Thyroid gland (tissue), 4 donors: ENCODE results near the gene DUSP11. TPM values are rescaled to one million over a fixed set of nuclear protein-coding genes. Genes with fewer than 3 reads are reported as not detected.
"Not testable (repeated sequence)": the region's sequence is repeated elsewhere in the genome, so short reads cannot be mapped to it uniquely, and the experiment has no call there.

Experiments used
- DNase-seq, 2 donors: peaks; one replicate each; pipeline ENCODE4 v3.0.0-alpha.2; 2019
- H3K27ac ChIP-seq, 3 donors: fragments of 200-600 bp; sonication (generic); 1 replicate in 2 of 3; 2 replicates in 1 of 3; pipeline ENCODE4 v1.5.1; 2016 to 2019; ENCODE audit warnings: mild to moderate bottlenecking in 1 of 3, moderate library complexity in 1 of 3
- H3K27me3 ChIP-seq: fragments of 200-600 bp; sonication (generic); one replicate; pipeline ENCODE4 v1.5.1; 2019
- H3K36me3 ChIP-seq, 2 donors: fragments of 200-600 bp; sonication (generic); one replicate each; pipeline ENCODE4 v1.5.1; 2016 to 2019
- H3K4me1 ChIP-seq, 2 donors: fragments of 200-600 bp; sonication (generic); one replicate each; pipeline ENCODE4 v1.5.1; 2017 to 2019
- H3K4me3 ChIP-seq, 3 donors: fragments of 200-600 bp; sonication (generic); replicated peaks in 1 of 3; 1 replicate in 2 of 3; 2 replicates in 1 of 3; pipeline ENCODE4 v1.5.1; 2016; ENCODE audit warnings: mild to moderate bottlenecking in 1 of 3
- H3K9me3 ChIP-seq: fragments of 200-600 bp; sonication (generic); one replicate; pipeline ENCODE4 v1.5.1; 2017
- CTCF ChIP-seq, 6 experiments: fragments of 200-600 bp in 3 of 6; fragments of 450-650 bp in 3 of 6; sonication (generic) in 3 of 6; IDR thresholded peaks; one replicate each; pipeline ENCODE4 v1.5.1; 2016 to 2019; ENCODE audit warnings: antibody characterized with exemption in 6 of 6, mild to moderate bottlenecking in 2 of 6, inconsistent platforms in 1 of 6, moderate library complexity in 1 of 6
- POLR2A ChIP-seq, 2 donors: fragments of 450-650 bp; IDR thresholded peaks; one replicate each; pipeline ENCODE4 v1.6.1; 2017; ENCODE audit warnings: antibody characterized with exemption in 2 of 2, mild to moderate bottlenecking in 2 of 2, moderate library complexity in 1 of 2
- WGBS, 2 donors: methylation state at CpG; one replicate each; pipeline ENCODE4 v1.1.5; 2017; 5-methylcytosine and 5-hydroxymethylcytosine counted together
- intact Hi-C: fragments of 100-400 bp; cut with DNase I; formaldehyde crosslinking; loops from one replicate; pipeline ENCODE4 v1.15.1; 2023
- total RNA-seq, 4 donors: library from RNA; depleted of rRNA; stranded (reverse); fragments of >200 nt; gene quantifications; one replicate each; pipeline ENCODE4 v1.2.3, GENCODE V29; 2016

Gene DUSP11
- total RNA-seq, 4 donors from 2014 or later = 22.2 to 40.0 (median 31.0) TPM

DNA sequence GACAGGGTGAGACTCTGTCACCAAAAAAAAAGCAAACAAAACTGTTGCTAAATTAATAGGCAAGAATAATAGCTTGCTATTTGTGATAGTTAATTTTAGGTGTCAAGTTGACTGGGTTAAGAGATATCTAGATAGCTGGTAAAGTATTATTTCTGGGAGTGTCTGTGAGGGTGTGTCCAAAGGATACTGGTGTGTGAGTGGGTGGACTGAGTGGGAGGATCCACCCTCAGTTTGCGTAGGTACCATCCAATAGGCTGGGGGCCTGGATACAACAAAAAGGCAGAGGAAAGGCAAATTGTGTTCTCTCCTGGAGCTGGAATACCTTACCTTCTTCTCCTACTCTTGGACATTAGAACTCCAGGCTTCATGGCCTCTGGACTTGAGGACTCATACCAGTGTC is 15.0 kb downstream of the DUSP11 start:
- Histone ChIP-seq H3K9me3 (no peaks in the 10 kb centered on the region), H3K27me3 (no peaks in the 10 kb centered on the region), H3K4me1 (no peaks in the 10 kb centered on the region), H3K27ac (no peak overlapping the region), H3K36me3 (peaks cover 58 to 70% of the 10 kb centered on the region in 2 donors), H3K4me3 (no peak overlapping the region)
- 93 to 96% methylated on average over 1 of the region's 1 CpG for WGBS, 2 donors
- intact Hi-C loops = no loop called here
- TF ChIP-seq CTCF (IDR thresholded peaks at IDR 0.05) = no peak
- TF ChIP-seq POLR2A (IDR thresholded peaks at IDR 0.05) = no peak
- no peak for DNase-seq

DNA sequence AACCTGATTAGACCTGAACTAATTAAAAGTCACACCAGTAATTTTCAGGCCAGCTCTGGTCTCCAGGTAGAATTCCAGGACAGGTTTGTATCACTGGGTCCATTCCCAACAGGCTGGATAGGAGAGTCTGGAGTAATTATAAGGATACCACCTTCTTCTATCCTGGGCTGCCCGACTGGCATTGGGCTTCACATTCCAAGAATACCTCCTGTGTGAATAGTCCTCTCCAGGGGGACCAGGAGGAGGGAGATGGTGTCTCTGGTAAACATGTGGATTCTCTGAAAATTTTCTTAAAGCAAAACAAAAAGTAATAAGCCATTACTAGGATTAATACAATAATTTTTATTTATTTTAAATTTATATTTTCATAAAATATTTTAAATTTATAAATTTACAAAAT is 17.3 kb downstream of the DUSP11 start:
- H3K27ac ChIP-seq = no peak overlapping the region
- H3K27me3 ChIP-seq = no peaks in the 10 kb centered on the region
- H3K36me3 ChIP-seq = peaks cover 48 to 52% of the 10 kb centered on the region in 2 donors
- 74 to 87% methylated on average over 1 of the region's 1 CpG for WGBS, 2 donors
- DNase-seq = no peak
- peaks cover 0 to 3% of the 10 kb centered on the region in 2 donors for H3K4me1 ChIP-seq
- no peak overlapping the region for H3K4me3 ChIP-seq
- intact Hi-C loops = no loop called here
- TF ChIP-seq CTCF (IDR thresholded peaks at IDR 0.05) (no peak), POLR2A (IDR thresholded peaks at IDR 0.05) (no peak)
- H3K9me3 ChIP-seq = no peaks in the 10 kb centered on the region

- Histone ChIP-seq H3K36me3 (peaks cover 28 to 37% of the 10 kb centered on the region in 2 donors), H3K9me3 (no peaks in the 10 kb centered on the region), H3K27ac (no peak overlapping the region), H3K27me3 (no peaks in the 10 kb centered on the region), H3K4me1 (peaks cover 0 to 3% of the 10 kb centered on the region in 2 donors), H3K4me3 (no peak overlapping the region)
- 96 to 98% methylated on average over 2 of the region's 2 CpGs for WGBS, 2 donors
- TF ChIP-seq POLR2A (IDR thresholded peaks at IDR 0.05) (no peak), CTCF (IDR thresholded peaks at IDR 0.05) (no peak)
- intact Hi-C loops = no loop called here
- no peak for DNase-seq
Measured at GRCh38 chr2:73759904-73760303, 20.0 kb downstream of the DUSP11 start.

GRCh38 chr2:73759285-73759764 is 20.6 kb downstream of the DUSP11 start:
- H3K36me3 ChIP-seq = peaks cover 22 to 32% of the 10 kb centered on the region in 2 donors
- H3K27me3 ChIP-seq = no peaks in the 10 kb centered on the region
- WGBS, 2 donors = 38 to 50% methylated on average over 3 of the region's 3 CpGs
- intact Hi-C loops = no loop called here
- H3K27ac ChIP-seq = no peak overlapping the region
- no peak for DNase-seq
- H3K4me3 ChIP-seq = no peak overlapping the region
- H3K9me3 ChIP-seq = no peaks in the 10 kb centered on the region
- peaks cover 0 to 3% of the 10 kb centered on the region in 2 donors for H3K4me1 ChIP-seq
- TF ChIP-seq POLR2A (IDR thresholded peaks at IDR 0.05) (no peak), CTCF (IDR thresholded peaks at IDR 0.05) (no peak)

- H3K27me3 ChIP-seq, DNase-seq, H3K4me1 ChIP-seq, intact Hi-C loops, H3K9me3 ChIP-seq, H3K27ac ChIP-seq, H3K36me3 ChIP-seq, H3K4me3 ChIP-seq: not testable (repeated sequence)
- WGBS, 2 donors = 89 to 90% methylated on average over 7 of the region's 7 CpGs
Measured at GRCh38 chr2:73754332-73754731, 25.6 kb downstream of the DUSP11 start.

DNA sequence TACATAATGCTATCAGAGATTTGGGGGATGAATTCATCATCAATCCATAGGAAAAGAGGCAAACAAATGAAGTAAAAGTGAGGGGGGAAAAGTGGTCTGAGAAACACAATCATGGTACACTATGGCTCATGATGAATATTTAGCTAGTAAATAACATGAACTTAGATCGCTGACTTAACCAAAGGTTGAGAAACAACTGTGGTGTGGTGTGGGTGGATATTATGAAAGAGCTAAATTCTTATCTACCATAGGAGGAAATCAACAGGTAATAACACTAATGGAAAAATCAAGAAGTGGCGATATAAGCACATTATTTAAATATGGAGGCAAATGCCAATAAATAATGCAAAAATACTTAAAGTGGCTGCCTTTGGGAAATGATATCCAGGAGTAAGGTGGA is 30.6 kb downstream of the DUSP11 start:
- TF ChIP-seq CTCF (IDR thresholded peaks at IDR 0.05) (no peak), POLR2A (IDR thresholded peaks at IDR 0.05) (no peak)
- Histone ChIP-seq H3K4me1 (no peaks in the 10 kb centered on the region), H3K27me3 (no peaks in the 10 kb centered on the region), H3K4me3 (no peak overlapping the region), H3K9me3 (no peaks in the 10 kb centered on the region), H3K27ac (no peak overlapping the region), H3K36me3 (peaks cover 0 to 2% of the 10 kb centered on the region in 2 donors)
- no peak for DNase-seq
- 95 to 96% methylated on average over 2 of the region's 2 CpGs for WGBS, 2 donors
- intact Hi-C loops = no loop called here
